HCT116 (cell line): ENCODE data around the gene LATS1. TPM values are rescaled to one million over a fixed set of nuclear protein-coding genes. Genes with fewer than 3 reads are reported as not detected.

ENCODE experiments used
- ATAC-seq: fragments of 200-7000 bp; cut with Tn5 transposase; 2 replicates; pipeline ENCODE4 v1.9.1; 2020; ENCODE audit warnings: mild to moderate bottlenecking, moderate library complexity
- BruUV-seq: library from RNA; stranded (reverse); fragments of 400-500 nt; replicated peaks from 2 replicates; lab custom pipeline; 2021; lab: Mats Ljungman, UMichigan
- CTCF ChIA-PET: fragments of 300-600 bp; sonication (Branson Sonifier 250); formaldehyde crosslinking; loops from one replicate; lab custom pipeline; 2021; ENCODE audit warnings: antibody characterized with exemption; lab: Charles Lee
- POLR2A ChIA-PET: fragments of 300-600, 350-600 bp; sonication (Branson Sonifier 250); formaldehyde crosslinking; loops from one replicate; lab custom pipeline; 2021; ENCODE audit warnings: antibody characterized with exemption; lab: Charles Lee
- RAD21 ChIA-PET, 2 experiments: fragments of 300-600 bp; sonication (Branson Sonifier 250); formaldehyde crosslinking; loops; one replicate each; lab custom pipeline; 2023; ENCODE audit warnings: low total read pairs in 2 of 2; ENCODE audit not compliant: uncharacterized antibody in 2 of 2, unreplicated experiment in 2 of 2, low non-redundant PET in 1 of 2; lab: Charles Lee
- DNase-seq: peaks from one replicate; pipeline ENCODE4 v3.0.0-alpha.2; 2010; ENCODE audit warnings: low read depth, low spot score
- H2AFZ ChIP-seq: fragments of 200-600 bp; shearing (Covaris generic), sonication (generic); 2 replicates; pipeline ENCODE4 v1.6.1; 2017; ENCODE audit warnings: low read depth, mixed run types, mixed read lengths, antibody characterized with exemption, low read length; ENCODE audit not compliant: poor library complexity, severe bottlenecking
- H3K27ac ChIP-seq: 2 replicates; pipeline ENCODE4 v1.5.1; 2012; ENCODE audit warnings: low read depth, low read length
- H3K27me3 ChIP-seq: fragments of 200-600 bp; sonication (generic); 2 replicates; pipeline ENCODE4 v1.6.1; 2016; ENCODE audit warnings: mixed run types, low read length, mixed read lengths; ENCODE audit not compliant: insufficient read depth
- H3K36me3 ChIP-seq, 2 experiments: fragments of 200-500 bp in 1 of 2; fragments of 200-600 bp in 1 of 2; sonication (Bioruptor generic) in 1 of 2; sonication (generic) in 1 of 2; 2 replicates each; pipeline versions ENCODE4 v1.5.1 to v1.6.1; 2014 to 2016; ENCODE audit warnings: low read length in 2 of 2, inconsistent platforms in 1 of 2, mixed read lengths in 1 of 2, mixed run types in 1 of 2; ENCODE audit not compliant: insufficient read depth in 2 of 2, control insufficient read depth in 1 of 2
- H3K4me1 ChIP-seq, 2 experiments: fragments of 200-600 bp in 1 of 2; sonication (generic) in 1 of 2; 2 replicates each; pipeline versions ENCODE4 v1.5.1 to v1.6.1; 2012 to 2017; ENCODE audit warnings: low read length in 2 of 2, inconsistent platforms in 1 of 2, mild to moderate bottlenecking in 1 of 2, mixed read lengths in 1 of 2, mixed run types in 1 of 2, moderate library complexity in 1 of 2; ENCODE audit not compliant: insufficient read depth in 2 of 2, control insufficient read depth in 1 of 2
- H3K4me2 ChIP-seq: fragments of 200-600 bp; sonication (generic); 2 replicates; pipeline ENCODE4 v1.6.1; 2017; ENCODE audit warnings: mixed run types, low read length, mixed read lengths
- H3K4me3 ChIP-seq, 2 experiments: fragments of 200-600 bp in 1 of 2; sonication (generic) in 1 of 2; replicated peaks in 1 of 2; 2 replicates each; pipeline ENCODE4 v1.5.1; 2011 to 2016; ENCODE audit warnings: low read length in 2 of 2, control low read depth in 1 of 2, low read depth in 1 of 2, mild to moderate bottlenecking in 1 of 2, mixed read lengths in 1 of 2, mixed run types in 1 of 2
- H3K79me2 ChIP-seq: fragments of 200-600 bp; sonication (generic); 2 replicates; pipeline ENCODE4 v1.6.1; 2017; ENCODE audit warnings: mild to moderate bottlenecking, mixed run types, low read length, moderate library complexity, mixed read lengths; ENCODE audit not compliant: insufficient read depth
- H3K9ac ChIP-seq: fragments of 200-600 bp; sonication (generic); 2 replicates; pipeline ENCODE4 v1.6.1; 2016; ENCODE audit warnings: low read length, mixed read lengths
- H3K9me2 ChIP-seq: fragments of 200-600 bp; sonication (generic), shearing (Covaris generic); 2 replicates; pipeline ENCODE4 v1.6.1; 2017; ENCODE audit warnings: mixed run types, mild to moderate bottlenecking, moderate library complexity; ENCODE audit not compliant: insufficient read depth
- H3K9me3 ChIP-seq, 2 experiments: fragments of 200-500 bp in 1 of 2; fragments of 200-600 bp in 1 of 2; sonication (Bioruptor generic) in 1 of 2; sonication (generic) in 1 of 2; 2 replicates each; pipeline ENCODE4 v1.6.1; 2014 to 2017; ENCODE audit warnings: low read length in 2 of 2, mixed read lengths in 2 of 2, inconsistent platforms in 1 of 2, low read depth in 1 of 2, mild to moderate bottlenecking in 1 of 2, mixed run types in 1 of 2, moderate library complexity in 1 of 2; ENCODE audit not compliant: control insufficient read depth in 1 of 2, insufficient read depth in 1 of 2
- H4K20me1 ChIP-seq: fragments of 200-600 bp; sonication (generic), shearing (Covaris generic); 2 replicates; pipeline ENCODE4 v1.6.1; 2017; ENCODE audit warnings: mixed run types, mild to moderate bottlenecking, moderate library complexity; ENCODE audit not compliant: insufficient read depth
- CEBPB ChIP-seq: IDR thresholded peaks from 2 replicates; pipeline ENCODE4 v1.6.1; 2012; ENCODE audit warnings: low read depth
- EZH2phosphoT487 ChIP-seq: fragments of 200-600 bp; IDR thresholded peaks from 2 replicates; pipeline ENCODE4 v1.6.1; 2018; ENCODE audit warnings: antibody characterized with exemption, borderline replicate concordance
- FOSL1 ChIP-seq: IDR thresholded peaks from 2 replicates; pipeline ENCODE4 v1.6.1; 2012; ENCODE audit warnings: low read depth
- SRF ChIP-seq: IDR thresholded peaks from 2 replicates; pipeline ENCODE4 v1.6.1; 2012; ENCODE audit warnings: low read depth
- TCF7L2 ChIP-seq: IDR thresholded peaks from 2 replicates; pipeline ENCODE4 v1.7.0; 2011; ENCODE audit warnings: borderline replicate concordance, inconsistent platforms; ENCODE audit not compliant: insufficient read depth, insufficient read length; ENCODE audit errors: extremely low read depth
- YY1 ChIP-seq: IDR thresholded peaks from 2 replicates; pipeline ENCODE4 v1.6.1; 2011; ENCODE audit warnings: low read length, low read depth, moderate library complexity, mild to moderate bottlenecking; ENCODE audit not compliant: insufficient replicate concordance; ENCODE audit errors: extremely low read depth
- ZFX ChIP-seq: fragments of 450-650 bp; IDR thresholded peaks from 2 replicates; pipeline ENCODE4 v1.6.1; 2017
- intact Hi-C: fragments of 100-400 bp; cut with micrococcal nuclease; formaldehyde crosslinking; loops from 2 replicates; pipeline ENCODE4 v1.10.0; 2022
- total RNA-seq: library from RNA; stranded (reverse); gene quantifications from one replicate; pipeline ENCODE4 v1.2.1, GENCODE V29; 2021; ENCODE audit not compliant: unreplicated experiment
- TF ChIP-seq, protein P1 (sequence below): IDR thresholded peaks from 2 replicates; pipeline ENCODE4 v1.6.1; 2012; ENCODE audit warnings: low read depth
- TF ChIP-seq, protein P2 (sequence below): IDR thresholded peaks from 2 replicates; pipeline ENCODE4 v1.6.1; 2011; ENCODE audit warnings: mild to moderate bottlenecking, low read length, moderate library complexity; ENCODE audit not compliant: insufficient replicate concordance; ENCODE audit errors: extremely low read depth

The LATS1 gene
- total RNA-seq, 1 experiment from 2014 or later = 21.6 TPM

DNA sequence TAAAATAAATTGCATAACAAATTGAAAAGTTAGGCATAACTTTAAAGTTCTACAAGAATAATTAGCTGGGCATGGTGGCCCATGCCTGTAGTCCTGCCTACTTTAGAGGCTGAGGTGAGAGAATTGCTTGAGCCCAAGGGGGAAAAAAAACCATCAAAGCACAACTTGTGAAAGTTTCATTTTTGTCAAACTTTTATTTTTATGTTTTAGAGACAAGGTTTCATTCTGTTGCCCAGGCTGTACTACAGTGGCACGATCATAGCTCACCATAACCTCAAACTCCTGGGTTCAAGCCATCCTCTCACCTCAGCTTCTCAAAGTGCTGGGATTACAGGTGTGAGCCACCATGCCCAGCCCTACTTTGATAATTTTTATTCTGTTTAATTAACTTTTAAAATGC is 83.6 kb downstream of the LATS1 start:
- intact Hi-C loops = no loop called here
- H3K36me3 ChIP-seq = peaks cover 0 to 2% of the 10 kb centered on the region in 2 experiments; a peak in 1 of 4 replicates
- H3K4me2 ChIP-seq = no peak overlapping the region
- no peaks in the 10 kb centered on the region for H3K27me3 ChIP-seq
- H3K27ac ChIP-seq = no peak overlapping the region
- CTCF ChIA-PET = no interaction called here
- H3K4me3 ChIP-seq = no peak overlapping the region
- no peak for ATAC-seq
- no peak for DNase-seq
- RAD21 ChIA-PET = no interaction called here
- H4K20me1 ChIP-seq = no peaks in the 10 kb centered on the region
- no peak for TF ChIP-seq EZH2phosphoT487
- no peak for TF ChIP-seq FOSL1
- TF ChIP-seq, protein P1, sequence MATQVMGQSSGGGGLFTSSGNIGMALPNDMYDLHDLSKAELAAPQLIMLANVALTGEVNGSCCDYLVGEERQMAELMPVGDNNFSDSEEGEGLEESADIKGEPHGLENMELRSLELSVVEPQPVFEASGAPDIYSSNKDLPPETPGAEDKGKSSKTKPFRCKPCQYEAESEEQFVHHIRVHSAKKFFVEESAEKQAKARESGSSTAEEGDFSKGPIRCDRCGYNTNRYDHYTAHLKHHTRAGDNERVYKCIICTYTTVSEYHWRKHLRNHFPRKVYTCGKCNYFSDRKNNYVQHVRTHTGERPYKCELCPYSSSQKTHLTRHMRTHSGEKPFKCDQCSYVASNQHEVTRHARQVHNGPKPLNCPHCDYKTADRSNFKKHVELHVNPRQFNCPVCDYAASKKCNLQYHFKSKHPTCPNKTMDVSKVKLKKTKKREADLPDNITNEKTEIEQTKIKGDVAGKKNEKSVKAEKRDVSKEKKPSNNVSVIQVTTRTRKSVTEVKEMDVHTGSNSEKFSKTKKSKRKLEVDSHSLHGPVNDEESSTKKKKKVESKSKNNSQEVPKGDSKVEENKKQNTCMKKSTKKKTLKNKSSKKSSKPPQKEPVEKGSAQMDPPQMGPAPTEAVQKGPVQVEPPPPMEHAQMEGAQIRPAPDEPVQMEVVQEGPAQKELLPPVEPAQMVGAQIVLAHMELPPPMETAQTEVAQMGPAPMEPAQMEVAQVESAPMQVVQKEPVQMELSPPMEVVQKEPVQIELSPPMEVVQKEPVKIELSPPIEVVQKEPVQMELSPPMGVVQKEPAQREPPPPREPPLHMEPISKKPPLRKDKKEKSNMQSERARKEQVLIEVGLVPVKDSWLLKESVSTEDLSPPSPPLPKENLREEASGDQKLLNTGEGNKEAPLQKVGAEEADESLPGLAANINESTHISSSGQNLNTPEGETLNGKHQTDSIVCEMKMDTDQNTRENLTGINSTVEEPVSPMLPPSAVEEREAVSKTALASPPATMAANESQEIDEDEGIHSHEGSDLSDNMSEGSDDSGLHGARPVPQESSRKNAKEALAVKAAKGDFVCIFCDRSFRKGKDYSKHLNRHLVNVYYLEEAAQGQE = no peak
- TF ChIP-seq, protein P2, sequence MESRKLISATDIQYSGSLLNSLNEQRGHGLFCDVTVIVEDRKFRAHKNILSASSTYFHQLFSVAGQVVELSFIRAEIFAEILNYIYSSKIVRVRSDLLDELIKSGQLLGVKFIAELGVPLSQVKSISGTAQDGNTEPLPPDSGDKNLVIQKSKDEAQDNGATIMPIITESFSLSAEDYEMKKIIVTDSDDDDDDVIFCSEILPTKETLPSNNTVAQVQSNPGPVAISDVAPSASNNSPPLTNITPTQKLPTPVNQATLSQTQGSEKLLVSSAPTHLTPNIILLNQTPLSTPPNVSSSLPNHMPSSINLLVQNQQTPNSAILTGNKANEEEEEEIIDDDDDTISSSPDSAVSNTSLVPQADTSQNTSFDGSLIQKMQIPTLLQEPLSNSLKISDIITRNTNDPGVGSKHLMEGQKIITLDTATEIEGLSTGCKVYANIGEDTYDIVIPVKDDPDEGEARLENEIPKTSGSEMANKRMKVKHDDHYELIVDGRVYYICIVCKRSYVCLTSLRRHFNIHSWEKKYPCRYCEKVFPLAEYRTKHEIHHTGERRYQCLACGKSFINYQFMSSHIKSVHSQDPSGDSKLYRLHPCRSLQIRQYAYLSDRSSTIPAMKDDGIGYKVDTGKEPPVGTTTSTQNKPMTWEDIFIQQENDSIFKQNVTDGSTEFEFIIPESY = no peak
- no peak for TF ChIP-seq TCF7L2
- no peak for TF ChIP-seq YY1
- TF ChIP-seq SRF = no peak
- no peak for TF ChIP-seq CEBPB
- TF ChIP-seq ZFX = no peak
- peaks cover 5% of the 10 kb centered on the region; the same call in 1 of the 2 replicates for H3K79me2 ChIP-seq
- POLR2A ChIA-PET = no interaction called here
- H2AFZ ChIP-seq = no peak overlapping the region
- H3K9me3 ChIP-seq = no peaks in the 10 kb centered on the region
- peaks cover 10 to 25% of the 10 kb centered on the region in 2 experiments for H3K4me1 ChIP-seq
- H3K9me2 ChIP-seq = no peaks in the 10 kb centered on the region
- no TSS peak for BruUV-seq
- H3K9ac ChIP-seq = no peak overlapping the region
